Activated CD8-positive, alpha-beta memory T cell treated with anti-CD3 and anti-CD28 coated beads for 4 hours (primary cell): ENCODE results near the gene ECHDC1.
"Not testable (repeated sequence)": the region's sequence is repeated elsewhere in the genome, so short reads cannot be mapped to it uniquely, and the experiment has no call there.

Experiments used
- DNase-seq, 2 donors: peaks; one replicate each; pipeline ENCODE4 v3.0.0-alpha.2; 2020; ENCODE audit warnings: low read depth in 2 of 2

The ECHDC1 gene

GRCh38 chr6:127342946-127343808 is at the start of gene ECHDC1:
ECHDC1 (minus strand) TSS chr6:127343609; CDS start chr6:127331028, 12,581 bp downstream.
- DNase-seq, result peak; percentile 50 to 56

DNA sequence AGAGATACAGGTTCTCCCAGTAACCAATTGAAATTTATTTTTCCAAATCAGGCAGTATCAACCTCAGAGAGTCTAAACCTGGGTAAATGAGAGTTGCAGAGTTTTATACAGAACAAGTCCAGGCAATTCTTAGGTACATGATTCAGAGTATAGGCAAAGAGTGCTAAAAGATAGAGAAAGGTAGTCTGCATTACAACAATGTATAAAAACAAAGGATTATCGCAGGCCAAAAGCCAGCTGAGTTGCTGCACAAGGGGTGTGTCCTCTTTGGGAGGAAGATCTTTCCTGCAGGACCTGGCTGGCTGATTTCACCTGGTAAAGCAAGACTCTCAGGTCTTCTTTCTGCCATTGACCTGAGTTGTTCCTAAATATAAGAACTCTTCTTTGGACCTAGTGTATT is 48.9 kb upstream of the ECHDC1 start:
- DNase-seq, result no peak

- DNase-seq, result no peak
Observed at GRCh38 chr6:127391094-127391953, 47.9 kb upstream of the ECHDC1 start.

- no peak for DNase-seq
Observed at GRCh38 chr6:127389706-127390105, 46.3 kb upstream of the ECHDC1 start.

DNA sequence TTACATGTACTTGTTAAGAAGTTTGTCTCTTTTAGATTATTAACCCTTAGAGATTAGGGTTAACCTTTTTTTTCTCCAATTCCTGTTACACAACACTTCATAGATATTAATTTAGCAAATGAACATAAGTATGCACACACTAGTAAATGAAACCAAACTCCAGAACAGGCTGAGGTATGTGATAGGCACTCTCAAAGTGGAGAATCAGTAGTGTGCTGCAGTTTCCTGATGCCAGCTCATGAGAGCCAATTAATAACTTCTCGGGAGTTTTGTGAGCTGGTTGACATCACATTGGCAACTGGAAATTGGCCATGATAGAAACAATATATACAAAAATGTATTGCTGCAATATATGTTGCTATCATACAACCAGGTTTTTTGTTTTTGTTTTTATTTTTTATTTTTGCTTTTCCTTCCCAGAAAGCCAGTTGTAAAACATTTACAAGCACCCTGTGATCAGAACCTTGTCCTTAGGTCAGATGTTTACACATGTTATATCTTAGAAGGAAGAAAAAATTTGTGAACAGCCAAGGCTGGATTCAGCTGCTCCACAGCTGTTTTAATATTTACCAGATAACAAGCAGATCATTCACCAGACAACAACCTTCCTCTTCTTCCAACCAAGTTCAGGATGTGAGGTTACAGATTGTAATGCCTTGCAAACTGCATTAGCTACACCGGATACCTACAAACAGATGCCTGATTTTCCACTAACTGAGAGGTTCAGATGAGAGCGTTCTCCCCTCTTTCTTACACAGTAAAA is 42.4 kb upstream of the ECHDC1 start:
- DNase-seq, result no peak

DNA sequence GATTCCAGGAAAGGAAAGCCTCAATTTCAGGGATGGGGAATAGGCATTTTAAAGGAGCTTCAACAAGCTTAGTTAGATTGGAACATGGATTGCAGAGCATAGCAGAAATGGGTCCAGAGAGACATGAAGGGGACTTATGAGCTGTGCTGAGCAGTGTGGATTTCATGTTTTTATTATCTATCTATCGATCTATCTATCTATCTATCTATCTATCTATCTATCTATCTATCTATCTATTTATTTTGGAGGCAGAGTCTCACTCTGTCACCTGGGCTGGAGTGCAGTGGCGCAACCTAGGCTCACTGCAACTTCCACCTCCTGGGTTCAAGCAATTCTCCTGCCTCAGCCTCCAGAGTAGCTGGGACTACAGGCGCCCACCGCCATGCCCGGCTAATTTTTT is 41.4 kb upstream of the ECHDC1 start:
- DNase-seq, result not testable (repeated sequence)

DNA sequence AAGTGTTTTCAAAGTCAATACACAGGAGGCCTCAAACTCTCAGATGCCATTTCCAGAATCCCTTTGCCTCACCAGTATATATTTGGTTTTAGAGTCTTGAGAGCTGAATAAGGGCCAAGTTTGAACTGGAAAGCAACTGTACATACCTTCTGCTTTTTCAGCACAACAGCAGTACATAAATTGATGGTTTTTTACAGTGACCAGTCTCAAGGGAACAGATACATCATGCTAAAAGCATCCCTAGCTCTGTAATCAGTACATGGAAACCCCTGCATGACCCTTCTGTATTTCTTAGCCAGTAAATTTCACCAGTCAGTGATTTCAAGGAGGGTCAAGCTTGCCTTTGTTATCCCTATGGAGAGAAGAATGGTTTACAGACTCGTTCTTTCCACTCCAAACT is 40.6 kb upstream of the ECHDC1 start:
- no peak for DNase-seq

DNA sequence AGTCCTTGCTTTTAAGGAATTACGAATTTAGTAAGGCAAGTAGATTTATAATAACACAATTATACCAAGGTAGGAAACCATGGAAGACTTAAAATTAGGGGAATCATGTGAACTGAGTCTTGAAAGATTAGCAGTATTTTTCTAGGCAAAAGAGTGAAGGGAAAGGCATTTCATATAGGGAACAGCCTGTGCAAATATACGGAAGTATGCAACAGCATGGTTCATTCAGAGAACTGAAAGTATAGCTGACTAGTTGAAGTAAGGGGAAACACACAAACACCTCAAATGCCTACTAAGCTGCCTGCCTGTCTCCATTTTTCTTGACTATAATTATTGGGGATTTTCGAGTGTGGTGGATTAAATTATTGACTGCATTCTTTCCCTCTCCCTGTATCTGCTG is 39.0 kb upstream of the ECHDC1 start:
- no peak for DNase-seq

DNA sequence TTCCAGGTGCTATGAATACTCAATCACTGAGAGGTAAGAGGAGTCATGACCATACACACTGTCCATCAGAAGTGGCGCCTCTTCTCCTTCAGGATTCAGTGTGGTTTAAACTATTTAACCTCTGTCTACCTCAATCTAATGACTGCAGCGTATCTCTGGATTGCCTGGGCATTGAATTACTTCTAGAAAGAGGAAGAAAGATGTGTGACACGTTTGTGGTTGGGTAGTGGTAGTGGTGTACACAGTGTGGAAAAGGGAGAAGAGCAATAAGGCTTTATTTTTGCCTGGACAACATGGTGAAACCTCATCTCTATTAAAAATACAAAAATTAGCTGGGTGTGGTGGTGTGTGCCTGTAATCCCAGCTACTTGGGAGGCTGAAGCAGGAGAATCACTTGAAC is 38.0 kb upstream of the ECHDC1 start:
- DNase-seq, result no peak

- no peak for DNase-seq
Observed at GRCh38 chr6:127376685-127377084, 33.3 kb upstream of the ECHDC1 start.

- DNase-seq, result no peak
Observed at GRCh38 chr6:127367023-127367375, 23.6 kb upstream of the ECHDC1 start.

DNA sequence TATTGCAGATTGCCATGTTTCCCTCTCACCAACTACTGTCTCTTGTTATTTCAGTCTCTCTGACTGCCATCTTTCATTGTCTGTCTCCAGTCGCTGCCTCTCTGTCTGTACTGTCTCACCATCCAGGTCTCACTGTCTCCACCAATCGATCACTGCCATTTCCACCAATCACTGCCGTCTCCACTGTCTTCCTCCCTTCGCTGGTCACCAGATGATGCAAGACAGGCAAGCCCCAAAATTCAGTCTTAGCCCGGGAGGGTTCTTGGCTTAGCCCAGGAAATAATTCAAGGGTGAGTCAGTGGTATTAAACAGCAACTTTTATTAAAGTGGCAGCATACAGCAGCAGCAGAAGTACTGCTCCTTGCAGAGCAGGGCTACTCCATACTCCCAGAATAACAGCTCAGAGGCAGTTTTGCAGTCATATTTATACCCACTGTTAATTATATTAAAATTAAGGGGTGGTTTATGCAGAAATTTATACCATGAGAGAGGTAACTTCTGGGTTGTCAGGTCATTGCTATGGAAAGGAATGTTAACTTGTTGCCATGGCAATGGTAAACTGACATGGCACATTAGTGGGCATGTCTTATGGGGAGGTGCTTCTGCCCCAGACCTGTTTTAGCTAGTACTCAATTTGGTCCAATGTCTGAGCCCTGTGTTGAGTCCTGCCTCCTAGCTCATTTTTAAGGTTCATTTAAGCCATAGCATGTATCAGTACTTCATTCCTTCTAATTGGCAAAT is 23.0 kb upstream of the ECHDC1 start:
- DNase-seq, result no peak

DNA sequence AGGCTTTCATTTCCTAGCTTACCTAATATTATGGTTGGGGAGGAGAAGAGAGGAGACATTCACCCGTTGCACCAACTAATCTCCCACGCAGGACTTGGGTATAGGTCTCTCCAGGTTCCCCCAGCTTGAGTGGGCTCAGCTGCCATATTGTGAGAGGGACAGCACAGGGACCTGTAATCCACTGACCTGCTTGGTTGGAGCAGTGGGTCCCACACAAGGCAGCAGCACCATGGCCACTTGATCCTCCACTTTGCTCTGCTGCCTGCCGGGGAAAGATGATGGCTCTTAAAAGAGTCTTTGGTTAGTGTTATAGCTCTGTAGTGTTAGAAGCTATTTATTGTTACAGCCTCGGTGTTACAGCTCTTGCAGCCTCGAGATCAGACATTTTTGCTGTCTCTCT is 22.5 kb upstream of the ECHDC1 start:
- no peak for DNase-seq

DNA sequence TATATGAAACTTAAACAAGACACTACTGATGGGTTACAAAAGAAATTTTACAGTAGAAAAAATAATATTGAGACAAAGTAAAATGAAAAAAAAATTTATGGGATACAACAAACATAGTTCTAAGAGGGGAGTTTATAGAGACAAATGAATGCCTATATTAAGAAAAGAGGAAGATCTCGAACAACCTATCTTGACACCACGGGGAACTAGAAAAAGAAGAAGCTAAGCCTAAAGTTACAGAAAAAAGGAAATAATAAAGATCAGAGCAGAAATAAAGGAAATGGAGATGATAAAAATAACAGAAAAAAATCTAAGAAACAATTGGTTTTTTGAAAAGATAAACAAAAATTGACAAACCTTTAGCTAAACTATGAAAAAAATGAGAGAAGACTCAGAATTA is 9.1 kb upstream of the ECHDC1 start:
- DNase-seq, result no peak

- no peak for DNase-seq
Observed at GRCh38 chr6:127349980-127350379, 6.6 kb upstream of the ECHDC1 start.

GRCh38 chr6:127348028-127348661 is 4.7 kb upstream of the ECHDC1 start:
- DNase-seq, result no peak

GRCh38 chr6:127347178-127347577 is 3.8 kb upstream of the ECHDC1 start:
- DNase-seq, result no peak

GRCh38 chr6:127345521-127345920 is 2.1 kb upstream of the ECHDC1 start:
- DNase-seq, result no peak

DNA sequence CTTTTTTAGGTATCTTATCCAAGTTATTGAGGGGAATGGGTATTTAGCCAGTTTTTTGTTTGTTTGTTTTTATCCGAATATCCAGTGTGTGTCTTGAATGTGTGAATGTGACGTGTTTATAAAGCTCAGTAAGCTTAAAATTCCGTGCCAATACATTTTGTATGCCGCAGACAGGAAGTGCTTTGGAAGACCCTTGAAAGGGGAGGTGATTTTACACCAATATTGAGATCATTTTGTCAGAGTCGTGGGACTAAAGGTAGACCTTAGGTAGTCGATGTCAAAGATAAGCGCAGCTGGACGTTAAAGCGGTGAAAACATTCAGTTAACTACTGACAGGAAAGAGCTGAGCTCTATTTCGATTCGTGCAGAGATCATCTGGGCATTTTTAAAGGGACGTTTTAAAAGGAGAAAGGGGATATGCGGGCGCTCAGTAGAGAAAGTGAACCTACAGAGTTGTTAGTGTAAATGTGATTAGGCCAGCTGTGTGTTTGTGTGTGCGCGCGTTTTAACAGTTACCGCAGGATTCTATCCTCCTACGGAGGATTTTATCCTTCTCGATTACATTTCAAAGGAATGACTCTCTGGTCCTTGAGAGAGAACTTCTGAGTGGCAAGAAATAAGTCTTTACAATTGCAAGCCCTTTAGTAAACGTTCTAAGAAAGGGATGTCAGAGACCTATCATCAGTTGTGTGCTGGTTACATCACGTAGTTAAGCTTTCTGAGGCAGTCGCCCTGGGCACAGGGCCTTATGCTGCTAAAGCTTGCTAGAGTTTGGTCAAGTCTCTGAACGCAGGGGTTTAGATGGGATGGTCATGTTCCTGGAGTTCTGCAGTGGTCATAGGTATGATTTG is 625 bp upstream of the ECHDC1 start:
- no peak for DNase-seq

GRCh38 chr6:127342296-127342945 is 988 bp downstream of the ECHDC1 start:
- DNase-seq, result no peak
